ENCODE data around the gene LDLRAD4.

The LDLRAD4 gene

DNA sequence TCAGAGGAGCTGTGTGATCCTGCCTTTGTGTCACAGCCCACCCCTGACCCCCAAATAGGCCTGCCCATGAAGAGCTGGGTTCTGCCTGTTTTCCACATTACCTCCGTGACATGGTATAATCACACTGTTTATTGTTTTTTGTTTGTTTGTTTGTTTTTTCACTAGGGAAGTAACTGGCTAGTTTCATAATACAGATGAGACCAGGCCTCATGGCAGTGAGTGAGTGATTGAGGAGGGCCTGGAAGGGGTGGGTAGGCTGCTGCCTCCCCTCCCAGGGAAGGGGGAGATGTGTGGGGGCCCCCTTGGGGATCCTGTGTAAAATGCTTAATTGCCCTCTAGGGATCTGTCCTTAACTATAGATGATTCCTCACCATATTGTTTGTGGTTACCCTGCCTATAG, 190.5 kb downstream of the LDLRAD4 start:
- no peak for DNase-seq (ENCODE audit: low read depth)

DNA sequence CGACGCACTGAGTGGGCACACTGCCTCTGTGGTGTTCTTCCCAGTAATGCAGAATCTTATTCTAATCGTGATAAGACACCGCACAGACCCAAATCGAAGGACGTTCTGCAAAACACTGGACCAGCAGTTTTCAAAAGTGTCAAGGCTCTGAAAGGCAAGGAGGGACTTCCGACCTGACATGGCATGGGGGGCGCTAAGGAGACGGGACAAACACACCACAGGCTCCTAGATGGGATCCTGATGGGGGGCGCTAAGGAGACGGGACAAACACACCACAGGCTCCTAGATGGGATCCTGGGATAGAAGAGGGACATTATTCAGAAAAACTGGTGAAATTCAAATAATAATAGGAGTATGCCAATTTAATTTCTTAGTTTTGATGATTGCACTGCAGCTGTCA, 191.4 kb downstream of the LDLRAD4 start:
- no peak for DNase-seq (ENCODE audit: low read depth)

DNA sequence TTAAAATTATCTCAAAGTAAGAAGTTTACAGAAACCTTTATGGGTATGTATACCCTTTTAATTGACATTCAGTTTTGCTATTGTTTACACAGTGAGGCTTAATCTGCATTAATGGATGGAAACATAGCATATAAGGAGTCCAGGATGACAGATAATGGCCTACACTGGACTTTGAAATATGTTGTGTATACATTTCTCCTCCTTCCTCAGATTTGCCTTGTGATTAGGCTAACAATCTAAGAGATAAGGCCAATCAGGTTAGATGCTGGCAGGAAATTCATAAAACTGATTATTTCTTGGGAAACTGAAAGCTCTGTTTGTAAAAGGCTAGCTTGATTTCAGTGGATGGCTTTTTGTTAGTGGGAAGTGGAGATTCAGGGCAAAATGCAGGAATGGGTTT, 191.9 kb downstream of the LDLRAD4 start:
- no peak for DNase-seq (ENCODE audit: low read depth)

DNA sequence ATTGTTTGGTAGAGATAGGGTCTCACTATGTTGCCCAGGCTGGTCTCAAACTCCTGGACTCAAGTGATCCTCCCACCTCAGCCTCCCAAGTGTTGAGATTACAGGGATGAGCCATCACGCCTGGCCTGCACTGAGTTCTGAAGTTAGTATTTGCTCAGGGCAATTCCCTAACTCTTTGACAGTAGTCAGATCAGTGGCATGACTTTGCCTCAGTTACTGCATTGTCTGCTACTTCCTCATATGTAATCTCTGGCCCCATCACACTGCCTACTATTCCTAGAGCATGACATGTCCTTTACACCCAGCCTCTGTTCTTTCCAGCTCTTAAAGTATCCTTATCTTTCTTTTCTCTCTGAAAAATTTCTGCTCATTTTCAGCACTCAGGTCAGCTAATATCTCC, 193.5 kb downstream of the LDLRAD4 start:
- DNase-seq (ENCODE audit: low read depth), result no peak

DNA sequence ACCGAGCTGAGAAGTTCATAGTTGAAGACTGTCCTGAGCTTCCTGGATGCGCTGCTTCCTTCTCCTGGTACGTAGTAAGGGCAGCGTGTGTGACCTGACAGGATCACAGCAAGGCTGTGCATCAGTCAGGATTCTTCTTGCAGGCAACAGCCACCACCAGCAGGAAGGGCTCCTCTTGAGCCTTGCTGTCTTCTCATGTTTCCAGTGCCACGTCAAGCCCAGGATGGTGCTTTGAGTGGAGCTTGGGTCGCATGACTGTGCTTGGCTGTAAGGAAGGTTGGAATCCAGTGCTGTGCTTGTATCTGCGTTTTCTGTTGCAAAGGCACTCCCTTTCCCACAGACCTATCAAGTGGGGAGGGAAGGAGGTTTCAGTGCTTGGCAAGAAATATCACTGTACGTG, 194.3 kb downstream of the LDLRAD4 start:
- DNase-seq (ENCODE audit: low read depth), result no peak

DNA sequence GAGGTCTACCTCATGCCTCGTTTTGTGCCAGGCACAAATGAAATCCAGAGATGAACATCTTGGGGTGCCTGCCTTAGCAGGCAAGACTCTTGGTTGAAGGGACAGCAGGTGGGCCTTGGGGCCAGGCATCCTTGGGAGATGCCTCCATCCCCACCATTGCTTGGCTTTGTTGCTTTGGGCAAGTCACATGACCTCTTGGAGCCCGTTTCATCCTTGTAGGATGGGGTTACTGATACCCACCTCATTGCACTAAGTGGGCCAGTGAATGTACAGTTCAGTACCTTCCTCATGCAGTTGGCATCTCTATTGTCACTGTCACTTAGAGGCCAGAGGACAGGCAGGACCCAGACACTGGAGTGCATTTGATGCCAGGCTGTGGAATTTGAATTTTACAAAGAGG, 195.5 kb downstream of the LDLRAD4 start:
- no peak for DNase-seq (ENCODE audit: low read depth)

DNA sequence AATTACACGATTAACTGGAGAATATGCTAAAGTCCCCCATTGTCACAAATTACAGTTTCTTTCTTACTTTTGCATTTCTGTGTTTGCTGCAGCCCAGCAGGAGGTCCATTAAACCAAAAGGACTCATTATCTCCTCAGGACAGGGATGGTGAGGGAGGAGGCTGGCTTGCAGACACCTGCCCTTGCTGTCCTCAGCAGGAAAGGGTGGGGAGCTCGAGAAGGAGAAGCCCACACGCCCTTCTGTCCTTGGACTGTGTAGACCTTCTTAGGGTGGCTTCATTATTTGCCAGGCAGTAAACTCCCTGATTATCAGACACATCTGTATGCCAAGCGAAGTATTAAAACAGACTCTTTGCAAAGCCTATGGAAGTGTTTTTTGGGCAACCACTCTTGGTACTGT, 196.0 kb downstream of the LDLRAD4 start:
- no peak for DNase-seq (ENCODE audit: low read depth)

DNA sequence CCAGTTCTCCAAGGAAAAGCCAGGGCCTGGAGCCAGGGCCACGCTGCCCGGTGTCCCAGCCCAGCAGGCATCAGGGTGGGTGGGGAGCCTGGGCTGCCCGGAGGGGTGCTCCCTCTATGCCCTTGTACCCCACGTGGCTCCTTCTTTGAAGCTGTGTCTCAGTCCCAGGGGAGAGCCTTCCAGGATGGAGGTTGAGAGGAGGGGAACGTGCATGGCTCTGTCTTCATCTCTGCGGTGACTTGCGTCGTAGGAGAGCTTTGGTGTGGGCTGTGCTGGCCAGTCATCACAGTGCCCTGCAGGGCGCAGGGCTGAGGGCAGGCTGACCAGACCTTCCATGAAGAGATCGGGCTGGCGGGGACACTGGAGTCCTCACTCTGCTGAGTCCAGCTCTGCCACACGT, 197.2 kb downstream of the LDLRAD4 start:
- no peak for DNase-seq (ENCODE audit: low read depth)

DNA sequence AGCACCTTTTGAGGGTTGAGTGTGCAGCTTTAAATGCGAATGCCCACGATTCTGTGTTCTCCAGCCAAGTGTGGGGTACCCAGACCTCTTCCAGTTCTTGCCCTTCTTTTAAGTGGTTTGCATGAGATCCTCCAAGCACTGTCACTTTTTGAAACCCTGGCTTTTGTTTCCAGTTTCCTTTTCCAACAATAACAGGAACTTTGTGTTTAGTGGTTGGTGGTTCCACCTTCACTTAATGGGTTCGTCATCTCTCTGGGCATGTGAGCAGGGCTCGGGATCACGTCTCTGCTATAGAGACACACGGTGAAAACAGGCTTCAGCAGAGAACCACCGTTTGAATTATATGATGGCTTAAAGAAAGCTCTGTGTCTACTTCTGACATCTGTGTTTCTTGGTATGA, 197.6 kb downstream of the LDLRAD4 start:
- DNase-seq (ENCODE audit: low read depth), result no peak

DNA sequence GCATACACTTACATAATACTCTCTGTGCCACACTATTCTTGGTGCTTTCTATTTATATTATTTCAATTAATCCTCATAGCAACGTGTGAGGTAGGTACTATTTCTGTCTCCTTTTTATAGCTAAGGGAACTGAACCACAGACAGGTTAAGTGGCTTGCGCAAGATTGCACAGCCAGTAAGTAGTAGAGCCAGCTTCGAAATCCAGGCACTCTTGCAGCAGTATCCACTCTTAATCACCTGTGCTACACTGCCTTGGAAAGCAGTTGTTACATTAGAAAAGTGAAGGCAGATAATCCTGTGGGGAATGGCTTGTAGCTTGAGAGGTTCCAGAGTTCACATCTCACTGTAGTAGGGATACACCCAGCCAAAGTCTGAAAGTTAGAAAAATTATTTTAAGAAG, 198.3 kb downstream of the LDLRAD4 start:
- no peak for DNase-seq (ENCODE audit: low read depth)

DNA sequence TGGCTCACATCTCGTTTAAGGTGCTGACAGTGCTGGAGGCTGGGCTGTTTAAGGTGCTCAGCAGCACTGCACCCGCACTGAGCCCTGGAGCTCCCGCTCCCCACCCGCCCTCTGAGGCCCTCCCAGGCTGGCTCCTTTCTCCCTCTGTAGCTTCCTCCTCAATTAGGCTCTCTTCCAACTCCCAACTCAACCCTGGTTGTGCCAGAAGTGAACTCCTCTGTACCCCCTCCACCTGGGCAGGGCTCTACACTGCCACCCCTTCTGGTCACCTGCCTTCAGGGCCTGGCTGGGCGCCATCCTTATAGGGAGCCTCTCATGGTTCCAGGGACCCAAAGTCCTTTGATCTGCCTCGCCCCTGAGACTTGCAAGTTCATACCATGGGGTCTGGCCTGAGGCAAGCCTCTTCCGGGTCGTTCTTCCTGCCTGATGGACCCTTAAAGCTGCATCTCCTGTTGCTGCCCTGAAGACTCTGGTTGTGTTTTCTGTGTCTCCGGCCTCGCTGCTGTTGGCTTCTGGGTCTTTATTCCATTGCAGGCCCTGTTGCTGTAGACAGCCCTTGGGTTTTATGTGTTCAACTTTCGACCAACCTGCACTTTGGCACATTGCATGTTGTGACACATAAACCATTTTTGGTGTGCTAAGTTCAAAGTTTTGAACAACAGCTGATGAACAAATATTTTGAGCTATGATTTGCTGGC, 199.6 kb downstream of the LDLRAD4 start:
- no peak for DNase-seq (ENCODE audit: low read depth)

DNA sequence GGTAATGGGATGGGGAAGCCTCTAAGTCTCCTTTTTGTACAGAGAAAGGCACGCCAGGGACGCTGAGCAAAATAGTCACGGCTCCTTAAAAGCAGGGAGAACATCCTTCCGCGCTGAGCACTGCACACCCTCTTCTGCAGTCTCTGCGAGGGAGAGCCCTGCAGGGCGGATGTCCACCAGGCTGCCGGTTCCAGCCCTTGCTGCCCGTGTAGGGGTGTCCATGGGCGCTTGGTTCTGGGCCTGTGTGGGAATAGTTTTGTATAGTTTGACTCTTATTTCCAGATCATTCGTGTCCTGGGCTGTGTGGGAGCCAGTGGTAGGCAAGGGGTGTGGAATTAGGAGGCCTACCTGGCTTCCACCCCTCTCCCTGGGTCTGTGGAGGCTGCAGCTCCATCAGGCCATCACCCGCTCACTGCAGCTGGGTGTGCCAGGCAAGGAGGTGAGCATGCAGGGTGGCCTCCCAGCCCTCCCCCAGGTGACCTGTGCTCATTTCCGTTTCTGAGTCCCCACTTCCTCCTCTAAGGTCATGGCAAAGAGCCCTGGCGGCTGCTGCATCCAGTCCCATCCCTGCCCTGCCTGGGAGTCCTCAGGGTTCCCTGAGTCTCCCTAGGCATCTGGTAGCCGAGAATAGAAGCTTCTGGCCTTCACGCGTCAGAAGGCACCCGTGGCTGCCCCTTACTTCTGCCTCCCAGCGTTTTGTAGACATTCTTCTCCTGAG, 202.6 kb downstream of the LDLRAD4 start:
- DNase-seq (ENCODE audit: low read depth), result no peak

DNA sequence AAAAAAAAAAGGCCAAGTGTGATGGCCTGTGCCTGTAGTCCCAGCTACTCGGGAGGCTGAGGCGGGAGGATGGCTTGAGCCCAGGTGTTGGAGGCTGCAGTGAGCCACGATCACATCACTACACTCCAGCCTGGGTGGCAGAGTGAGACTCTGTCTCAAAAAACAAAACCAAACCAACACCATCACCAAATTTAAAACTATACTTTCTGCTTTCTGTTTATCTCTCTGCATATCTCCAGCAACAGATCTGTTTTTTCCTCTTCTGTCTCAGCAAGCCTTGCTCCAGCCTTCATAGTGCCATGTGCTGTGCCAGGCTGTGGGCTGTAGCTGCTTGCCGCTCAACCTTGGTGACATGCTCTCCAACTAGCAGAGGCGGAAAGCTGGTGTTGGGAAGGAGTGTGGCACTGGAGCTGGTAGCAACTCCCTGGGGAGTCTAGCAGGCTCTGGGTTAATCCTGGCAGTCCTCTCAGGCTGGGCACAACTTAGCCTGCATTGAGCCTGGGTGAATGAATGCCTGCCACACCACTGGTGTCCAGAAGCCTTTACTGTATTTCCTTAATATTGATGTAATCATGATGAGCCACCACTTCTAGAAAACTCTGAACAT, 204.1 kb downstream of the LDLRAD4 start:
- DNase-seq (ENCODE audit: low read depth), result no peak

DNA sequence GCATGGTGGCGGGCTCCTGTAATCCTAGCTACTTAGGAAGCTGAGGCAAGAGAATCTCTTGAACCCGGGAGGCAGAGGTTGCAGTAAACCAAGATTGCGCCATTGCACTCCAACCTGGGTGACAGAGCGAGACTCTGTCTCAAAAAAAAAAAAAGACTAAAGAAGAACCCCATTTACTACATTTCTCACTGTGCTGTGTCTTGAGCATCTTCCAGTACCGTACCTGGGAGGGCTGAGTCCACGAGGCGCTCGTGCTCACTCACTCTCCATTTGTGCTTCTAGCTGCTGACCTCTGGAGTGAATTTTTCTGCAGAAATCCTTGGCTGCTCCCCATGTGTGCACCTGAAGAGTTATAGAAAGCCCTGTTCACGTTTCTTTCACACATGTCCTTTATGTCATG, 204.8 kb downstream of the LDLRAD4 start:
- no peak for DNase-seq (ENCODE audit: low read depth)

DNA sequence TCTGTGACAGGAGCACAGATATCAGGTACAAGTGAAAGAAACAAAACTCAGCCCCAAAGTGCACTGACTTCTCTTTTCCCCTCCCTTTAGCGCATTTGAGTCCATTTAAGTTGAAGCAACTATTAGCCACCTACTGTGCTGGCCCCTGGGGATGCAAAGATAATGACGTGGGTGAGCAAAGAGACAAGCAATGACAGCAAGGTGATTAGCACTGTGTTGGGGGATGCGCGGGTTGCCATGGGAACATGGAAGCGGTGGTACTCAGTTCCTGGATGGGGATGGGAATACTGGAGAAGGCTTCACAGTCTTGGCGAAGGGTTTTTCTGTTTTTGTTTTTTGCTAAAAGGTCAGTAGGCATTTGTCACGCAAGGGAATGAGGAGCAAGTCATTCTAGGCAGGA, 205.8 kb downstream of the LDLRAD4 start:
- DNase-seq (ENCODE audit: low read depth), result no peak

DNA sequence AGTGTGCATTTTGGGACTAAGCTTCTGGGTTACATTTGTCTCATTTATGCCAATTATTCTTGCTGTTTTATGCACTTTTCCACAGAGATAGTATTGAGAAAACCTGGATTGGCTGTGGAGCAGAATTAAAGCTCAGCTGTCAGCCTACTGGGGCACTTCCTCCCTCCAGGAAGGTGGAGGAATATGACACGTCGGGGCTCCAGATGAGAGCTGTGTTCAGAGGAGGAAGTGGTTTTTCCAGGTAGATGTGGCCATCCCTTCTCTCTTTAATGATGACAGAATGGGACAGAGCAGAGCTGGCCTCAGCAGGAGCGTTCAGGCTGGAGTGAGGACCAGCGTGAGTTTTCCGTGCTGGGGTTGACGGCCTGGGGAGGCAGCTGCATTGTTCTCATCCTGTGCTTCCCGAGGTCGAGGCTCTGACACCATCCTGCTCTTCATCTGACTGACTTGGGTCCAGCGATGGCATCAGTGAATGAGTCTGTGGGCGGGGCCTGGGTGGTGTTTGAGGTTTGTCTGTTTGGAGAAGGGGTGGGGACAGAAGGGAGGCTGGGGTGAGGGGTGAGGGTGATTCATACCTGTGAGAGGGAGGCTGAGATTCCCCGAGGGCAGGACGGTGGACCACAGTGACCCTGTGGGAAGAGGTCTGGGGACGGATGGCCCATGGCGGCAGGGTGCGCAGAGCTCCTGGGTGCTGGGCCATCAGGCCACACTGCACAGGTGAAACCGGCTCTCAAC, 207.0 kb downstream of the LDLRAD4 start:
- DNase-seq (ENCODE audit: low read depth), result no peak

DNA sequence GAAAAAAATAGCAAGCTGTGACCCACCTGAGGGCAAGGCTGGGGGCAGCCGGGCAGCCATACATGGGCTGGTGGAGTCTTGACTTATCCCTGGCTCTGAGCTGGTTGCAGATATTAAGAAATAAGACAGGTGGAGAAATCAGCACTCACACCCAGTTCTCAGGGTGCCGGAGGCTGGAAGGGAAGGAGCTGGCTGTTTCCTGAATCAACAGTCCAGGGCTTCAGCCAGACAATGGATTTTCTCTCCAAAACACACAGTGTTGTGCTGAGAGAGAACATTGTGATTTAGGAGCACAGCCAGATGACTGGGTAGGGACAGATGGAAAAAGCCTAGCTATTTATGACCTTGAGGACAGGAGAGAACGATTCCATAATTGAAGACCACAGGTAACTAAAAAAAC, 208.8 kb downstream of the LDLRAD4 start:
- DNase-seq (ENCODE audit: low read depth), result no peak

DNA sequence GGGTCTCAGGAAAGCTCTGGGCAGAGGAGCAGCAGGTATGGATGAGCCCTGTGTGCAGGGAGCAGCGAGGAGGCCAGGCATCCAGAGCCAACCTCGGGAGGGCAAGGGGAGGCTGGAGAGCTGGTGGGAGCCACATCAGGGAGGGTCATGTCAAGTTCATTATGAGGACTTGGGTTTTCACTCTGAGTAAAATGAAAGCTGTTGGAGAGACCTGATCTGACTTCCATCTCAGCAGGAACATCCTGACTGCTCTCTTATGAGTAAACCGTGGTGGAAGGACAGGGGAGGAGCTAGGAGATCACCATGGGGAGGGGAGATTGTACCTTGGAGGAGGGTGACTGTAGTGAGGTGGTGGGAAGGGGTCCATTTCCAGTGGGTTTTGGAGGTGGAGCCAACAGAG, 209.8 kb downstream of the LDLRAD4 start:
- no peak for DNase-seq (ENCODE audit: low read depth)

DNA sequence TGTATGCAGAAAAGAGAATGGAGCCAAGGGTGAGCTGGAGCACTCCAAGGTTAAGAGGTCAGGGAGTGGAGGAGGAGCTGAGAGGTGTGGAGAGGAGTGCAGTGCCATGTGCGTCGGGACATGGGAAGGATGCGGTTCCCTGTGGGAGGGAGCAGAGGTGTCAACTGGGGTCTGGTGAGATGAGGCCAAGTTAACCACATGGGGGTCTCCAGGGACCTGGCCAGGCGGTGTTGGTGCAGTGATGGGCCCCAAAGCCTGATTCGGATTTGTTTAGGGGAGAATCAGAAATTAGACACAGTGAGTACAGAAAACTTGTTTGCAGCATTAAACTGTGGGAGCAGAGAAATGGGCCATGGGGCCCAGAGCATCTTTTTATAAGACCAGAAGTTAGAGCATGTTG, 210.5 kb downstream of the LDLRAD4 start:
- no peak for DNase-seq (ENCODE audit: low read depth)

DNA sequence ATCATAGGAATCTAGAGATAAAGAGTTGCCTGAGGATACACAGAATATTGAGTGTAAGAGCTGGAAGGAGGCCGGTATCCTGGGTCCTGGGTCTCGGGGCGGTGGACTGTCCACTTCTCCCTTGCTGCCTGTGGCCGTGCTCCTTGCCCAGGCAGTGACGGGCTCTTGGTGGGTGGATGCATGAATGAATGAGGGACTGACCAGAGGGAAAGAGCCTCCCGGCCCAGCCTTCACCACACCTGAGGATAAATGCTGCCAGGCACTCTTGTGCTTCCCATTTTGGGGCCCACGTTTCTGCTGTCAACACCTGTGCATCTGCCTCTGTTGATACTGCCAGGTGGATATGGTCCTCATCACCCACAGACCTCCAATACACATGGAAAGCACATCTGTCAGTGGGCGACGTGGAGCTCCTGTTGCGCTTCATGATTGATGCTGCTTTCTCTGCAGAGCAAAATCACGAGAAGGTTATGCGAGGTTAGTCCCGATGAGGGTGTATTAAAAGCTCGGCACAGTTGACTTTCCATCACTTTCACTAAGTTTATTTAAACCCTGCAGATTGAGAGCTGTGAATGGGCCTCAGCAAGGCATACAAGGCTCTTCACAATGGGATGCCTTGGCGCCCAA, 211.4 kb downstream of the LDLRAD4 start:
- DNase-seq (ENCODE audit: low read depth), result no peak

DNA sequence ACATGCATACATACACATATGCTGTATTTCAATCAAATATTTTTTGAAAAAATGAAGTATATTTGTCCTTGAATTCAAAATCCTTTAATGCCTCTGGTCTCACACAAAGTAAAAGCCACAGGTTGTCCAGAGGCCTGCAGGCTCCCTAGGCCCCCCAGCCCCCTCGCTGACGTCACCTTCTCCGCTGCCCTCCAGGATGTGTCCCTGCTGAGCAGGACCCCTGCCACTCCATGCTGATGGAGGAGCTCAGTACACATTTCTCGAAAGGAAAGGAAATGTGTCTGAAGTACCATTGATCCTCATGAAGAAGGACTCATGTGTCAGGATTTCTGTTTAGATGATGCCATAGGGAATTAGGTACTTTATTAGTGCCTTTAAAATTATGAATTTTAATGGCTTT, 212.1 kb downstream of the LDLRAD4 start:
- no peak for DNase-seq (ENCODE audit: low read depth)

DNA sequence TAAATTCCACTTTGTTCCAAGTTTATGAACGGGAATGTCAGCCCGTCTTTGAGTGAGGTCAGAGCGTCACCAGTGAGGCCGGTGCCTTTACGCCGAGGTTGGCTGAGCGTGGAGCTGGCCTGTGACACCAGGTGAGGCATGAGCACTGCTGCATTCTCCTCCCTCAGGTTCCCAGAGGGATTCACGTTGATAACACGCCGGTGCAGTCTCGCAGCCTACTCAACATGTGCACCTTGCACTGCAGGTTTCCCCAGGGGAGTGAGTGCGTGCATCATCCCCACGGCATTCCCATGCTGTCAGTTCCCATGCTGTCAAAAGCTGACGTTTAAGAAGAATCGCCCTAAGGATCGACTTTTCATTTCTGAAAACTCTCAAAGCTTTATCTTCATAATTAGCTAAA, 213.3 kb downstream of the LDLRAD4 start:
- no peak for DNase-seq (ENCODE audit: low read depth)
